HG03469 (cell line): ENCODE data around the gene CRELD2.
A peak's percentile ranks its signal among the peaks of the same experiment; 100 is the strongest.

Experiments used
- ATAC-seq: cut with Tn5 transposase; IDR thresholded peaks from one replicate; pipeline ENCODE4 v1.9.1; 2021; ENCODE audit warnings: mild to moderate bottlenecking, moderate library complexity, moderate number of reproducible peaks; ENCODE audit not compliant: unreplicated experiment

Gene CRELD2

DNA sequence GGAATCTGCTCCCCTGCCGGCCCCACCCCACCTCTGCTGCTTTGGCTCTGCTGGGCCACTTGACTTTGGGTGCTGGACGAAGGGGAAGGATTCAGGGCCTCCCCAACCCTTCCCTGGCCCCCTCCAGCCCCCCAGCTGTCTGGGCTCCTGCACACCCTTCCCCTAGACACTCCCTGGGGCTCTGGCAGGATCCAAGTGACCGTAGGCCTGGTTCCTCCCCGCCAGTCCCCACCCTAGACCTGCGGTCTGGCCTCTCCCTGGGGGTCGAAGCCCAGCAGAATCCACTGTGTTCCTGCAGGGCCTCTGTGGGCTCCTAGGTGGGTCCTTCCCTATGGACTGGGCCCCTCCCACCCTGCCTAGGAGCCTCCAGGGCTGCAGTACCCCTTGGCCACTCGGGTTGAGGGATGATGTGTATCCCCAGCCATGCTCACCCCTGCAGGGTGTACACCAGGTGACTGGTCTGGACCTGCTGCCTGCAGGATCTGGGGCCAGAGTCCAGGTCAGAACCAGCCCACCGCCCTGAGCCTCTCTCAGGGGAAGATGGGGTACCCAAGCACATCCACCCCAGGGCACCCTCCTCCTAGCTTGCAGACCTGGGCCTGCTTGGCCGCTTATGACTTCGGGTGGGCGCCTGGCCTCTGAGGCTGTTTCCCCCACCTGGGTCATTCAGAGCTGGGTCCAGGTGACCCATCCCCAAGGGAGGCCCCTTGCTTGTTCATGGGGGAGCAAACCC lies 47.8 kb downstream of the CRELD2 start:
- no peak for ATAC-seq

- no peak for ATAC-seq
Observed at GRCh38 chr22:49966774-49967705, 48.6 kb downstream of the CRELD2 start.

DNA sequence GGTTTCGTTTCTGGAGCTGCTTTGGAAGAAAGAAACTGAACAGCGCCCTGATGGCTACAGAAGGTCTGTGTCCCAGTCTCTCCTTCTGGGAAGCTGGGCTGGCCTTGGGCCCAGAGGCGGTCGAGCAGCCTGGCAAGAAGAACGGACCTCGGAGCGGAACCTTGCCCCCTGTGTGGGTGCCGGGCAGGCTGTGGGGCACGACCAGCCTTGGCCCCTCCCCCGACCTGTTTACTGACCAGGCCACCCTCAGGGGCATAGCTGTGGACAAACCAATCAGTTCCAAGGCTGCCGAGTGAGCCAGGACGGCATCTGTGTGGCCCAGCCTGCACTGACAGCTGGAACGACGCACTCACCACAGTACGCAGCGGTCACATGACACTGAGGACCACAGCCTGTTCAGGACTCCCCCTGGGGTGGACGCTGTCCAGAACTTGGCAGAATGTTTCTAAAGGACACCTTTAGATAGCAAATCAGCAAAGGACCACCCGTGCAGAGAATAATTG lies 49.3 kb downstream of the CRELD2 start:
- ATAC-seq, result no peak

GRCh38 chr22:49968313-49968830 lies 49.9 kb downstream of the CRELD2 start:
- no peak for ATAC-seq

DNA sequence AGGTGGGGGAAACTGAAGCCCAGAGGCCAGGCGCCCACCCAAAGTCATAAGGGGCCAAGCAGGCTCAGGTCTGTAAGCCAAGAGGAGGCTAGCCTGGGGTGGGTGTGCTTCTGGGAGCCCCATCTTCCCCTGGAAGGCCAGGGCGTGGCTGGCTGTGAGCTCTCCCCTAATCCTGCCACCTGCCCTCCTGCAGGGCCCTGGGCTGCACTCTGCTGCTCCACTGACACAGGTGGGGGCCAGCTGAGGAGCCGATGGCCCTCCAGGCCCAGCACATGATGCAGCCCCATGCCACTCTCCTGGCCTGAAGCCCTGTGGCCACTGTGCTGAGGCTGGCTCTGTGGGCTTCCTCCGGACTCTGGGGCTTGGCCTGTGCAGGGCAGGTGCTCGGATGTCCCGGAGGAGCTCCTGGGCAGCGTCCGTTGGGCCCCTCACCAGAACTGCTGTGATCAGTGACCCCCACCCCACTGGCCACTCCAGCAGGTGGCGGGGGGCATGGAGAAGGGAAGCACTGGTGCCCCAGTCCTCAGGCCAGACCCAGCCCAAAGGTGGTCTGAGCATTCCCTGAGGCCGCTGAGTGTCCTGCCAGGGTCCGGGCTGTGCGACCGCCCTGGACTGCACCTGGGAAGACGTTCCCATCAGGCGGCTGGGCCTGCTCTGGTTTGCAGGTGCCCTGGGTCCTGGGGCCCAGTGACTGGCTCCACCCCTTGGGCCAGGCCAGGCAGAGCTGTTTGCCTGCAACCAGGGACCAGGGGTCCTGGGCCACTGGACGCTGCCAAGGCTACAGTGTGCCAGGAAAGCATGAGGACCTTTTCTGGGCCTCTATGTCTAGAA lies 50.6 kb downstream of the CRELD2 start:
- no peak for ATAC-seq

DNA sequence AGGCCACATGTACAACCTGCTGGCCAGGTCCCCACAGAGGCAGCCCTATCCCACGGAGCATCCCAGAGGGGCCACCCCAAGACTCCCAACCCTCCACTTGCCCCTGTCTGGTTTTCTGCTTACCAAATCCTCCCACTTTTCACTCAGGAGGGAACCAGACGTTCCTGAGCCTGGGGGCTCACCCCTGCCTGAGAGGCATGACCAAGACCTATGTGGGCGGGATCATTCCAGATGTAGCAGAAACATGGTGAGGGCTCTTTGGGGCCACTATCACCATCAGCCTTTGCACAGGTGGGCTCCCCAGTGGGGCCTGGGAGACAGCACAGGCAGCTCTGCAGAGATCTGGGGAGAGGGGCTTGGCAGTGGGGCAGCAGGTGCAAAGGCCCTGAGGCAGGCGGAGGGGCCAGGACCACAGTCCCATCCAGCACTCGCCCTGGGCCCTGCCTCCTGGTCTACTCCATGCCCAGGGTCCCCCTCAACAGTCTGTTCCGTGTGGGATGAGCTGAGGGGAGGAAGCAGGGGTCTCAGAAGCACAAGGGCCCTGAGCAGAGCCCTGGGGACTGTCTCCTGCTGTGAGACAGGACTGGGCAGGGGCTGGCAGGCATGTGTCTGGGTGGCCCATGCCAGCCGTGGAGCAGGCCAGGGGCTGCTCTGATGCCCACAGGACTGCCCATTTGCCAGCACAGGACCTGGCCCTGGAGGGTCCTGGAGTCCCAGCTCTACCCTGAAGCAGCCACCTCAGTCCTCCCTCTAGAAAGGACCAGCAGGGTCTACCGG lies 51.5 kb downstream of the CRELD2 start:
- no peak for ATAC-seq

- no peak for ATAC-seq
Observed at GRCh38 chr22:49970528-49971231, 52.2 kb downstream of the CRELD2 start.

DNA sequence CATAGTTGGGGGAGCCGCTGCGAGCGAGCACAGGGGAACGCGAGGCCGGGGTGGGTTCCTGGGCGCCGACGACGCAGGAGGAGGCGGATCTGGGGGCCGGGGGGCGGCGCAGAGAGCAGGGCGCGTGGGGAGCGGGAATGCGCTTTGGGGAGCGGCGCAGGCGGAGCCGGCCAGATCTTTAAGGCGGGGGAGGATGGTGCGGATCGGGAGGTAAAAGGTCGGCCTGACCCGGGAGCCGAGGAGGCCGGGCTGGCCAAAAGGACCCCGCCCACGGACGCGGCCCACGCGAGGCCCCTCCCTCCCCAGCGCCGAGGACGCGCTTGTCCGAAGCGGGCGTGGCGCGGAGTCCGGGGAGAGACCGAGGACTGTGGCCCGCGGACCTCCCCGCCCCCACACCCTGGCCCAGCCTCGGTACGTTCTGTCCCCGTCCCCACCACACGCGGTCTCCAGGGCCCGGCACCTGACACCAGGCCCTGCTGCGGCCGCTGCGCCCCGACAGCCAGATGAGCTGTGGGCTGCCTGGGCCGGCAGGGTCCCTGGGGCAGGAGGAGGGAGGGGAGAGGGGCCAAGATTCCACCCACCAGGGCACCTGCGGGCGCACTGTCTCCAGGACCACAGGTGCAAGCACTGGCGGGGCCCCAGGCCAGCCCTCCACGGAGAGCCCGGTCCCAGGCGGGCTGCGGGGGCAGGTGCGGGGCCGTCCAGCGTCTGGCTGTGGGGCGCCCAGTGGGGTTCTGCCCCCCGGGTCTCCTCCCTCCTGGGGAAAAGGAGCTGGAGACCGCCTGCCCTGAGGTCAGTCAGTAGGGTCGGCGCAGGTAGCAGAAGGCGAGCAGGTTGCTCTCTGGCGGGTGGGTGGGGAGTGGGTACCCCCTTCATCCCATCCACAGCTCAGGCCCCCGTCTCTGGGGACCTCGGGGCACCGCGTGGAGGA lies 53.1 kb downstream of the CRELD2 start:
- ATAC-seq, result no peak

- no peak for ATAC-seq
Observed at GRCh38 chr22:49972163-49973017, 54.0 kb downstream of the CRELD2 start.

DNA sequence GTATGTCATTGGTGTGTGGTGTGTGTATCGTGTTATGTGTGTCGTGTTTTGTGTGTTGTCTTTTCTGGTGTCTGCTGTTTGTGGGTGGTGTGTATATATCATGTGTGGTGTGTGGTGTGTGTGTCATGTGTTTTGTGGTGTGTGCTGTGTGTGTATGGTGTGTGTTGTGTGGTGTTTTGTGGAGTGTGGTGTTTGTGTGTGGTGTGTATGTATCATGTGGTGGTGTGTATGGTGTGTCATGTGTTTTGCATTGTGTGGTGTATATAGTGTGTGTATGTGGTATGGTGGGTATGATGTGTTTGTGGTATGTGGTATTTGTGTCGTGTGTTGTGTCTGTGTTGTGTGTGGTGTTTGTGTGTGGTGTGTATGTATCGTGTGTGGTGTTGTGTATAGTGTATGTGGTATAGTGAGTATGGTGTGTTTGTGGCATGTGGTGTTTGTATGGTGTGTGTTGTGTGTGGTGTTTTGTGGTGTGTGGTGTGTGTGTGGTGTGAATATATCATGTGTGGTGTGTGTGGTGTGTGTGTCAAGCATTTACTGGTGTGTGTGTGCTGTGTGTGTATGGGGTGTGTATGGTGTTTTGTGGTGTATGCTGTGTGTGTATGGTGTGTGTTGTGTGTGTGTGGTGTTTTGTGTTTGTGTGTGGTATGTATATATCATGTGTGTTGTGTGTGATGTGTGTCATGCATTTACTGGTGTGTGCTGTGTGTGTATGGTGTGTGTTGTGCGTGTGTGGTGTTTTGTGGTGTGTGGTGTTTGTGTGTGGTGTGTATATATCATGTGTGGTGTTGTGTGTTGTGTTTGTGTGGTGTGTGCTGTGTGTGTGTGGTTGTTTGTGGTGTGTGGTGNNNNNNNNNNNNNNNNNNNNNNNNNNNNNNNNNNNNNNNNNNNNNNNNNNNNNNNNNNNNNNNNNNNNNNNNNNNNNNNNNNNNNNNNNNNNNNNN lies 54.9 kb downstream of the CRELD2 start:
- ATAC-seq, result no peak

- no peak for ATAC-seq
Observed at GRCh38 chr22:49975543-49976389, 57.3 kb downstream of the CRELD2 start.

- peak; percentile 37 for ATAC-seq
Observed at GRCh38 chr22:49976439-49977175, 58.2 kb downstream of the CRELD2 start.
